ENCODE measurements around the gene NFIA. TPM values are rescaled to one million over a fixed set of nuclear protein-coding genes. Genes with fewer than 3 reads are reported as not detected.
"Not testable (repeated sequence)": the region's sequence is repeated elsewhere in the genome, so short reads cannot be mapped to it uniquely, and the experiment has no call there.

Gene NFIA
- total RNA-seq, 1 experiment from 2014 or later = 12.7 TPM

DNA sequence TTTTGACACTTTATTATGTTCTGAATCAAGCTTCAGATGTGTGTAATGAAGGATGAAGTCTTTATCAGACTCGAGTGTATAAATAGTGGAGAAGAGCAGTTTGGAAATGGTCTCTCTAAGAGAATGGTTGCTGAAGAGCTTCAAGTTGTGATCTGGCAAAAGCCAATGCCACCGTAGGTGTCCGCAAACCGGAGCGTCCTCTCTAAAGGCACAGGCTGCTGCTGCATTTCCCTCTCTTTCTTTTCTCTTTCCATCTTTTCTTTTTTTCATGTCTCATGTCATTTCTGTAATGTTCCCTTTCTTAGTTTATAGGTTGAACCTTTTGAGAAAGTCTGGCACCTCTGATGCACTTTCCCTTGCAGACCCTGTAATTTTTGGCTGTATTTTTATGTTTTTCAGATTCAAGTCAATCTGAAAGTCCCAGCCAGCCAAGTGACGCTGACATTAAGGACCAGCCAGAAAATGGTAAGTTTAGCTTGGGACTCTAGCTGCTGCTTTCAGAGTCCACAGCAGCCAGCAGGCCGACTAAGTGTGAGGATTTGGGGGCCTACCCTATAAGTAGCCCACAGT, 194.8 kb downstream of the NFIA start:
- Histone ChIP-seq H3K9me3 (ENCODE audit: low read length) (no peaks in the 10 kb centered on the region), H3K4me2 (ENCODE audit: low read length) (no peak overlapping the region), H3K4me1 (ENCODE audit: insufficient read depth, low read length) (no peaks in the 10 kb centered on the region), H3K9me2 (replicated peaks; ENCODE audit: low read length) (no peaks in the 10 kb centered on the region), H3K4me3 (ENCODE audit: low read length) (no peak overlapping the region), H4K20me1 (ENCODE audit: low read length) (no peaks in the 10 kb centered on the region), H3K27me3 (ENCODE audit: low read length) (no peaks in the 10 kb centered on the region), H3K36me3 (ENCODE audit: low read depth, low read length) (no peaks in the 10 kb centered on the region), H3K27ac (ENCODE audit: low read length) (no peak overlapping the region), H3F3A (ENCODE audit: low read length, unreplicated experiment) (no peaks in the 10 kb centered on the region), H3K79me2 (ENCODE audit: low read length) (no peaks in the 10 kb centered on the region), H2AFZ (ENCODE audit: low read length) (no peak overlapping the region), H3K9ac (ENCODE audit: low read length) (no peak overlapping the region)
- no TSS peak for BruUV-seq (replicated peaks)
- ATAC-seq (no peak), DNase-seq (no peak)
- ChIA-PET POLR2A (ENCODE audit: unreplicated experiment) (no interaction called here), CTCF (no interaction called here)
- intact Hi-C loops (cut with micrococcal nuclease) = no loop called here
- TF ChIP-seq EZH2phosphoT487 (IDR thresholded peaks at IDR 0.05; ENCODE audit: borderline replicate concordance, low read length) = no peak
- no peak for TF ChIP-seq EZH2 (IDR thresholded peaks at IDR 0.05; ENCODE audit: low read length, unreplicated experiment)
- TF ChIP-seq, protein P1, sequence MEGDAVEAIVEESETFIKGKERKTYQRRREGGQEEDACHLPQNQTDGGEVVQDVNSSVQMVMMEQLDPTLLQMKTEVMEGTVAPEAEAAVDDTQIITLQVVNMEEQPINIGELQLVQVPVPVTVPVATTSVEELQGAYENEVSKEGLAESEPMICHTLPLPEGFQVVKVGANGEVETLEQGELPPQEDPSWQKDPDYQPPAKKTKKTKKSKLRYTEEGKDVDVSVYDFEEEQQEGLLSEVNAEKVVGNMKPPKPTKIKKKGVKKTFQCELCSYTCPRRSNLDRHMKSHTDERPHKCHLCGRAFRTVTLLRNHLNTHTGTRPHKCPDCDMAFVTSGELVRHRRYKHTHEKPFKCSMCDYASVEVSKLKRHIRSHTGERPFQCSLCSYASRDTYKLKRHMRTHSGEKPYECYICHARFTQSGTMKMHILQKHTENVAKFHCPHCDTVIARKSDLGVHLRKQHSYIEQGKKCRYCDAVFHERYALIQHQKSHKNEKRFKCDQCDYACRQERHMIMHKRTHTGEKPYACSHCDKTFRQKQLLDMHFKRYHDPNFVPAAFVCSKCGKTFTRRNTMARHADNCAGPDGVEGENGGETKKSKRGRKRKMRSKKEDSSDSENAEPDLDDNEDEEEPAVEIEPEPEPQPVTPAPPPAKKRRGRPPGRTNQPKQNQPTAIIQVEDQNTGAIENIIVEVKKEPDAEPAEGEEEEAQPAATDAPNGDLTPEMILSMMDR (conservative IDR thresholded peaks at IDR 0.05; ENCODE audit: low read depth, low read length) = no peak

DNA sequence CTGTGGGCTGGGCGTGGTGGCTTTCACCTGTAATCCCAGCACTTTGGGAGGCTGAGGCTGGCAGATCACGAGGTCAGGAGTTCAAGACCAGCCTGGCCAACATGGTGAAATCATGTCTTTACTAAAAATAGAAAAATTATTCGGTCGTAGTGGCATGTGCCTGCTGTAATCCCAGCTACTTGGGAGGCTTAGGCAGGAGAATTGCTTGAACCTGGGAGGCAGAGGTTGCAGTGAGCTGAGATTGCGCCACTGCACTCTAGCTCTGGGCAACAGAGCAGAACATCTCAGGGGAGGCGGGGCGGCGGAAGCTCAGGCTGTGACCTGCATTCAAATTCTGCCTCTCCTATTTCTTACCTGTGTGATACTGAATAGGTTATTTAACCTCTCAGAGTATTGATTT, 196.1 kb downstream of the NFIA start:
- H3K9me2 ChIP-seq (replicated peaks; ENCODE audit: low read length); H3K27ac ChIP-seq (ENCODE audit: low read length); POLR2A ChIA-PET (ENCODE audit: unreplicated experiment); H4K20me1 ChIP-seq (ENCODE audit: low read length); H3K4me2 ChIP-seq (ENCODE audit: low read length); H3K4me3 ChIP-seq (ENCODE audit: low read length); DNase-seq; H3K27me3 ChIP-seq (ENCODE audit: low read length); BruUV-seq (replicated peaks); ATAC-seq; H3K79me2 ChIP-seq (ENCODE audit: low read length); CTCF ChIA-PET; H3K9ac ChIP-seq (ENCODE audit: low read length); H3K4me1 ChIP-seq (ENCODE audit: insufficient read depth, low read length); H3K9me3 ChIP-seq (ENCODE audit: low read length); H2AFZ ChIP-seq (ENCODE audit: low read length); intact Hi-C loops (cut with micrococcal nuclease); H3F3A ChIP-seq (ENCODE audit: low read length, unreplicated experiment); H3K36me3 ChIP-seq (ENCODE audit: low read depth, low read length): not testable (repeated sequence)

DNA sequence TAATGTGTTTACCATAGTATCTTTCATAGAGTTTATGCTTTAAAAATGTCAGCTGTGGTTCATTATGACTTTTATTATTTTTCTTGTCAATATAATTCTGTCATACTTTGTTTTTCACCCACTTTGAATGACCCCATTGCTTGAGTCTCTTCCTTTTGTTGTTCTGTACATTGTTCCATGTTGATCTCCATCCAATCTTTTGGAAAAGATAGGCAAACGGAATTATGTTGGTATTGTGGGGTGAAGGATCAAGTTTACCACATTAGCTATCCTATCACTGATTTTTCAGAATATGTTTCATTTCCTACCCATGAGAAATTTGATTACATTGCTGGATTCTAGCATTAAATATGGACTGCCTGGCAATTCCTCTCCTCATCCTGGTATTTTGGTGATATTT, 196.6 kb downstream of the NFIA start:
- Histone ChIP-seq H3K79me2 (ENCODE audit: low read length) (no peaks in the 10 kb centered on the region), H3K9me2 (replicated peaks; ENCODE audit: low read length) (no peaks in the 10 kb centered on the region), H3K27me3 (ENCODE audit: low read length) (no peaks in the 10 kb centered on the region), H3K4me2 (ENCODE audit: low read length) (no peak overlapping the region), H2AFZ (ENCODE audit: low read length) (no peak overlapping the region), H3K36me3 (ENCODE audit: low read depth, low read length) (no peaks in the 10 kb centered on the region), H3K4me1 (ENCODE audit: insufficient read depth, low read length) (no peaks in the 10 kb centered on the region), H4K20me1 (ENCODE audit: low read length) (no peaks in the 10 kb centered on the region), H3K9me3 (ENCODE audit: low read length) (no peaks in the 10 kb centered on the region), H3K9ac (ENCODE audit: low read length) (no peak overlapping the region), H3F3A (ENCODE audit: low read length, unreplicated experiment) (no peaks in the 10 kb centered on the region), H3K27ac (ENCODE audit: low read length) (no peak overlapping the region), H3K4me3 (ENCODE audit: low read length) (no peak overlapping the region)
- TF ChIP-seq EZH2phosphoT487 (IDR thresholded peaks at IDR 0.05; ENCODE audit: borderline replicate concordance, low read length) (no peak), EZH2 (IDR thresholded peaks at IDR 0.05; ENCODE audit: low read length, unreplicated experiment) (no peak)
- TF ChIP-seq, protein P1 (conservative IDR thresholded peaks at IDR 0.05; ENCODE audit: low read depth, low read length) = no peak
- no TSS peak for BruUV-seq (replicated peaks)
- intact Hi-C loops (cut with micrococcal nuclease) = no loop called here
- ATAC-seq = no peak
- ChIA-PET CTCF (interaction anchor here (0.7 kb wide), 1 partner anchor 299 kb away, joined by 6 read pairs; no protein-coding TSS in a partner anchor), POLR2A (ENCODE audit: unreplicated experiment) (no interaction called here)
- DNase-seq = no peak

Measured in PC-3 (cell line).